H1 (cell line): ENCODE measurements around the gene RETREG3. TPM values are rescaled to one million over a fixed set of nuclear protein-coding genes. Genes with fewer than 3 reads are reported as not detected.

Experiments used
- ASH2L ChIP-seq: fragments of 200-600, 300-600 bp; sonication (generic); IDR thresholded peaks from one replicate; pipeline ENCODE4 v1.7.1; 2017; ENCODE audit warnings: low read length
- BCL11A ChIP-seq, 2 experiments: IDR thresholded peaks; one replicate each; pipeline ENCODE4 v1.6.1; 2011; ENCODE audit warnings: low read depth in 2 of 2, low read length in 2 of 2, mild to moderate bottlenecking in 2 of 2
- CBX5 ChIP-seq: fragments of 300-800, 300-1000 bp; sonication (generic); IDR thresholded peaks from 2 replicates; pipeline ENCODE4 v1.7.1; 2016; ENCODE audit warnings: antibody characterized with exemption, low read length, low read depth
- CBX8 ChIP-seq: fragments of 300-800, 300-1000 bp; sonication (generic); IDR thresholded peaks from 2 replicates; pipeline ENCODE4 v1.7.1; 2016; ENCODE audit warnings: low read depth, low read length, borderline replicate concordance
- EZH2 ChIP-seq: fragments of 200-600 bp; sonication (generic); IDR thresholded peaks from 2 replicates; pipeline ENCODE4 v1.7.1; 2012; ENCODE audit warnings: low read depth, mild to moderate bottlenecking, moderate library complexity, low read length, inconsistent platforms; ENCODE audit not compliant: severe bottlenecking
- HDAC6 ChIP-seq: IDR thresholded peaks from one replicate; pipeline ENCODE4 v1.7.1; 2012; ENCODE audit warnings: low read depth, mild to moderate bottlenecking, inconsistent platforms, low read length, moderate library complexity
- JUN ChIP-seq: IDR thresholded peaks from 2 replicates; pipeline ENCODE4 v1.6.1; 2011; ENCODE audit warnings: low read depth, mild to moderate bottlenecking, improper control_type of control experiment, low read length
- KDM1A ChIP-seq: fragments of 200-600, 300-600 bp; sonication (generic); IDR thresholded peaks from 2 replicates; pipeline ENCODE4 v1.7.1; 2016; ENCODE audit warnings: mild to moderate bottlenecking, low read length, borderline replicate concordance
- MAFK ChIP-seq: IDR thresholded peaks from 2 replicates; pipeline ENCODE4 v1.6.1; 2012; ENCODE audit warnings: low read depth, mild to moderate bottlenecking, improper control_type of control experiment, low read length
- MAX ChIP-seq: IDR thresholded peaks from 2 replicates; pipeline ENCODE4 v1.6.1; 2012; ENCODE audit warnings: inconsistent platforms
- PHF8 ChIP-seq: fragments of 200-600 bp; sonication (generic); conservative IDR thresholded peaks from 2 replicates; pipeline ENCODE4 v1.7.1; 2012; ENCODE audit warnings: low read depth, mild to moderate bottlenecking, inconsistent platforms, low read length, moderate library complexity
- POLR2A ChIP-seq, 2 experiments: IDR thresholded peaks; 1 replicate in 1 of 2; 2 replicates in 1 of 2; pipeline ENCODE4 v1.6.1; 2011; ENCODE audit warnings: low read depth in 2 of 2, low read length in 2 of 2, mild to moderate bottlenecking in 2 of 2; ENCODE audit errors: control extremely low read depth in 1 of 2
- RBBP5 ChIP-seq: IDR thresholded peaks from 2 replicates; pipeline ENCODE4 v1.7.1; 2012; ENCODE audit warnings: low read depth, mild to moderate bottlenecking, inconsistent platforms, low read length, moderate library complexity, borderline replicate concordance
- RFX5 ChIP-seq: IDR thresholded peaks from 2 replicates; pipeline ENCODE4 v1.6.1; 2011; ENCODE audit warnings: low read depth, low read length, improper control_type of control experiment, borderline replicate concordance
- SIN3A ChIP-seq, 2 experiments: IDR thresholded peaks in 1 of 2; conservative IDR thresholded peaks in 1 of 2; 2 replicates each; pipeline ENCODE4 v1.6.1; 2011 to 2012; ENCODE audit warnings: low read length in 2 of 2, improper control_type of control experiment in 1 of 2, low read depth in 1 of 2, mild to moderate bottlenecking in 1 of 2
- TBP ChIP-seq: IDR thresholded peaks from 2 replicates; pipeline ENCODE4 v1.6.1; 2011; ENCODE audit warnings: low read depth, low read length, improper control_type of control experiment
- USF2 ChIP-seq: IDR thresholded peaks from 2 replicates; pipeline ENCODE4 v1.6.1; 2011; ENCODE audit warnings: low read length, improper control_type of control experiment
- YY1 ChIP-seq: IDR thresholded peaks from 2 replicates; pipeline ENCODE4 v1.6.1; 2011; ENCODE audit warnings: low read depth, mild to moderate bottlenecking, low read length
- polyA plus RNA-seq, 7 experiments: library from polyadenylated mRNA; depleted of rRNA in 3 of 7; stranded (reverse) in 5 of 7; unstranded in 2 of 7; fragments of >200 nt in 5 of 7; fragments of 200-250 nt in 2 of 7; gene quantifications; 1 replicate in 5 of 7; 2 replicates in 1 of 7; 4 replicates in 1 of 7; pipeline versions ENCODE4 v1.2.1 to v1.2.3, GENCODE V29; 2011 to 2013; ENCODE audit warnings: missing spikeins in 2 of 7, mixed read lengths in 2 of 7
- total RNA-seq: library from RNA; stranded (reverse); fragmentation: NEBNext Ultra II Directional; extraction: Animal tissue kit (Norgen Biotek cat#: 25700); gene quantifications from 2 replicates; pipeline ENCODE4 v1.2.1, GENCODE V29; 2021
- TF ChIP-seq, protein P1 (sequence below): IDR thresholded peaks from 2 replicates; pipeline ENCODE4 v1.6.1; 2012; ENCODE audit warnings: inconsistent platforms

RETREG3 gene
- total and polyA plus RNA-seq, 2 of the 8 experiments (the other 6 are each of a cell fraction or from before 2014, with no cell fraction given), result 23.7 to 42.6 TPM

GRCh38 chr17:42548070-42548837, 60.9 kb downstream of the RETREG3 start (continued):
- TF ChIP-seq BCL11A (IDR thresholded peaks at IDR 0.05; ENCODE audit: low read depth in 2 of 2, low read length in 2 of 2), result no peak
- peak in 1 of 2 experiments; percentile 56; a peak in 1 of 4 replicates for TF ChIP-seq SIN3A (conservative IDR thresholded peaks at IDR 0.05 in 1 of 2, IDR thresholded peaks at IDR 0.05 in 1 of 2; ENCODE audit: low read depth in 1 of 2, low read length in 2 of 2)
- TF ChIP-seq PHF8, result no peak
- TF ChIP-seq TBP, result no peak
- TF ChIP-seq MAX, result no peak
- TF ChIP-seq KDM1A, result no peak
- no peak for TF ChIP-seq CBX8
- no peak for TF ChIP-seq EZH2
- peak; percentile 47 for TF ChIP-seq ASH2L
- TF ChIP-seq YY1, result no peak
- TF ChIP-seq, protein P1, sequence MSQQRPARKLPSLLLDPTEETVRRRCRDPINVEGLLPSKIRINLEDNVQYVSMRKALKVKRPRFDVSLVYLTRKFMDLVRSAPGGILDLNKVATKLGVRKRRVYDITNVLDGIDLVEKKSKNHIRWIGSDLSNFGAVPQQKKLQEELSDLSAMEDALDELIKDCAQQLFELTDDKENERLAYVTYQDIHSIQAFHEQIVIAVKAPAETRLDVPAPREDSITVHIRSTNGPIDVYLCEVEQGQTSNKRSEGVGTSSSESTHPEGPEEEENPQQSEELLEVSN, result peak; percentile 65; the same call in 1 of the 2 replicates
- TF ChIP-seq USF2, result no peak
- TF ChIP-seq JUN, result no peak
- no peak for TF ChIP-seq RBBP5
- TF ChIP-seq CBX5, result no peak
- TF ChIP-seq RFX5, result no peak
- TF ChIP-seq POLR2A (IDR thresholded peaks at IDR 0.05; ENCODE audit: control extremely low read depth in 1 of 2, low read depth in 2 of 2, low read length in 2 of 2), result peak; percentile 57 to 62; a peak in 2 of 3 replicates
- TF ChIP-seq HDAC6, result no peak
- no peak for TF ChIP-seq MAFK
